ENCODE data around the gene XNDC1N. TPM values are rescaled to one million over a fixed set of nuclear protein-coding genes. Genes with fewer than 3 reads are reported as not detected.

The XNDC1N gene, protein sequence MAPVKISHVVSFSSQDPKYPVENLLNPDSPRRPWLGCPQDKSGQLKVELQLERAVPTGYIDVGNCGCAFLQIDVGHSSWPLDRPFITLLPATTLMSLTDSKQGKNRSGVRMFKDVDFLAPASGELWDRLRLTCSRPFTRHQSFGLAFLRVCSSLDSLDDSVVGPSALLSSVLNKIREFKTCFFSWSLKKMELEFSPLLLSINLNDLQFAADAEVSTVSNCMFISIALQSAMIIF
- polyA plus RNA-seq (ENCODE audit: insufficient read length in 4 of 4): 1 to 10 TPM; 4.9 to 7.1 (median 6.6) TPM

- peak in 1 of 4 donors; percentile 90 for DNase-seq (ENCODE audit: low read depth in 4 of 4, low spot score in 3 of 4)
These were observed at the start of gene XNDC1N for GRCh38 chr11:71927820-71928736. XNDC1N (minus strand) TSS chr11:71928594; CDS start chr11:71923353, 5,241 bp downstream.

DNA sequence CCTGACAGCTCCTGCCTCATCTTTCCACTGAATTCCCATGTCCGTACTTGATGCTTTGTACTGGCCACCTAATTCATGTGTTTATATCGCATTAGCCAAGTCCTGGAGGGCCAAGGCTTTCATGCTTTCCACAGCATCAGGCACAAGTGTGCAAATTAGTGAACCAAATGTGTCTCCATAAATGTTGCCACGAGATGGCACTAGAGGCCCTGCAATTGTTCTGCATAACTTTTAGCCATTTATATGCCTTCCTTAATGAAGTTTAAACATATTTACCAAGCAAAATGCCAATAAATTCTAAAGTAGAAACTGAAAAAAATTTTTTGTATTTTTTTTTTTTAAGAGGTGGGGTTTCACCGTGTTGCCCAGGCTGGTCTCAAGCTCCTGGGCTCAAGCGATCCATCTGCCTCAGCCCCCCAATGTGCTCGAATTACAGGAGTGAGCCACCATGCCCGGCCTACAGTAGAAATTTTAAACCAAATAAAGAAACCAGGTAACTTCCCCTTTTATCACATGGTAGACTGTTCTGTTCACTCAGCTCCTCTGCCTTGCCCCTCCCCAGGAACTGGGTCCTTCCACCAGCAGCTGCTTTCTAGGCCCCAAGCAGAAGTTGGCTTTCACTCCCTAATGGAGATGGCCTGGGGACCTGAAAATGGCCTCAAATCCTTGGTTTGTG, 49.5 kb upstream of the XNDC1N start:
- peak in 1 of 4 donors; percentile 38 for DNase-seq (ENCODE audit: low read depth in 4 of 4, low spot score in 3 of 4)

GRCh38 chr11:71977090-71977489, 48.7 kb upstream of the XNDC1N start:
- no peak for DNase-seq (ENCODE audit: low read depth in 4 of 4, low spot score in 3 of 4)

GRCh38 chr11:71976551-71976950, 48.2 kb upstream of the XNDC1N start:
- DNase-seq (ENCODE audit: low read depth in 4 of 4, low spot score in 3 of 4): no peak

GRCh38 chr11:71971680-71972079, 43.3 kb upstream of the XNDC1N start:
- DNase-seq (ENCODE audit: low read depth in 4 of 4, low spot score in 3 of 4): no peak

- no peak for DNase-seq (ENCODE audit: low read depth in 4 of 4, low spot score in 3 of 4)
These were observed 36.2 kb upstream of the XNDC1N start for GRCh38 chr11:71964641-71965040.

DNA sequence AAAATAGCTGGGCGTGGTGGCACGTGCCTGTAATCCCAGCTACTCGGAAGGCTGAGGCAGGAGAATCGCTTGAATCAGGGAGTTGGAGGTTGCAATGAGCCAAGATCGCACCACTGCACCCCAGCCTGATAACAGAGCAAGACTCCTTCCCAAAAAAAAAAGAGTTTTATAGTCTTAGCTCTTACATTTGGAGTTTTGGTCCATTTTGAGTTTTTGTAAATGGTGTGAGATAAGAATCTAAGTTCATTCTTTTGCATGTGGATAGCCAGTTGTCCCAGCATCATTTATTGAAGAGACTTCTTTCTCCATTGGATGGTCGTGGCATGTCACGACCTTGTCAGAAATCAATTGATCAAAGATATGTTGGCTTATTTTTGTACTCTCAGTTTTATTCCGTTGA, 35.1 kb upstream of the XNDC1N start:
- no peak for DNase-seq (ENCODE audit: low read depth in 4 of 4, low spot score in 3 of 4)

DNA sequence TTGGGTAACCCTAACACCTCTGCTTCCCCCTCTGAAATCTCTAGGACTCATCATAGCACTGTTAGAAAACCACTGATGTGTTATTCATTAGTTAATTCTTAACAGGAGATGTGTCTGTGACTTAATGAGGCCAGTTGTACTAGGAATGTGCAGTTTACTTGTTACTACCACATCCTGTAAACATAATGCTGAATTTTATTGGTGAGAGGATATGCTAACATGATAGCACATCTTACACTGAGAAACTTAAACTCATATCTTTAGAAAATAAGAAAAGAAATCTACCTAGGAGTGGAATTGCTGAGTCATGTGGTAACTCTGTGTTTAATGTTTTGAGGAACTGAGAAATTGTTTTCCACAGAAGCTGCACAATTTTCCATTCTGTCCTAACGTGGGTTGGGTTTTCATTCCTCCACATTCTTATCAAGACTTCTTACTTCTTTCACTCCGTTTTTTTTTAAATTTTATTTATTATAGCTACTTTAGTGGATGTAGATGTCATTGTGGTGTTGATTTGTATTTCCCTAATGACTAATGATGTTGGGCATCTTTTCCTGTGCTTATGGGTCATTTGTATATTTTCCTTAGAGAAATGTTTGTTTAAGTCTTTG, 34.1 kb upstream of the XNDC1N start:
- no peak for DNase-seq (ENCODE audit: low read depth in 4 of 4, low spot score in 3 of 4)

GRCh38 chr11:71955898-71956456, 27.6 kb upstream of the XNDC1N start:
- no peak for DNase-seq (ENCODE audit: low read depth in 4 of 4, low spot score in 3 of 4)

GRCh38 chr11:71951741-71952310, 23.4 kb upstream of the XNDC1N start:
- DNase-seq (ENCODE audit: low read depth in 4 of 4, low spot score in 3 of 4): no peak

- DNase-seq (ENCODE audit: low read depth in 4 of 4, low spot score in 3 of 4): no peak
These were observed 20.6 kb upstream of the XNDC1N start for GRCh38 chr11:71949034-71949433.

DNA sequence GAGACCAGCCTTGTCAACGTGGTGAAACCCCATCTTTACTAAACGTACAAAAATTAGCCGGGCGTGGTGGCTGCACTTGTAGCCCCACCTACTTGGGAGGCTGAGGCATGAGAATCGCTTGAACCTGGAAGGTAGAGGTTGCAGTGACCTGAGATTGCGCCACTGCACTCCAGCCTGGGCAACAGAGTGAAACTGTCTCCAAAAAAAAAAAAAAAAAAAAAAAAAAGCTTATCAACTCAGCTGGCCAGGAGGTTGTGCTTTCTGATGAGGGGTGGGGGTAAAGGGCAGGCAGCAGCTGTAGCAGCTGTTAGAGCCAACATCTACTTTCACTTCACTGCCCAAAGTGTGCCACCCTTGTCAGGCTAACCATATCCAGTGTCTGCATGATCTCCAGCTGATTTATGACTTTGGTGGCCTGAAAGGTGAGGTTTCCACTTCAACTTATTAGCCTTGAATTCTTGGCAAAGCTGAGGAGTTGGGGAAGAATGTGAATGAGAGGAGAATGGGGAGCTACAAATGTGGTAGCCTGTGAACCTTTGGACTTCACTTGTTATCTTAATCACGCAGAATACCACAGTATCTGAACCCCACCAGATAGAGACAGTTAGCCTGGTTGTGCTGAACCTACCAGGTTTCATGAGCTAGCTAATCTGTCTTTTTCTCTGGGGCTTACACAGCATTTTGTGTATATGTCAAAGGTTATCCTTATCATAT, 20.1 kb upstream of the XNDC1N start:
- peak in 2 of 4 donors; percentile 40 to 55 for DNase-seq (ENCODE audit: low read depth in 4 of 4, low spot score in 3 of 4)

- DNase-seq (ENCODE audit: low read depth in 4 of 4, low spot score in 3 of 4): no peak
These were observed 19.1 kb upstream of the XNDC1N start for GRCh38 chr11:71947498-71947897.

DNA sequence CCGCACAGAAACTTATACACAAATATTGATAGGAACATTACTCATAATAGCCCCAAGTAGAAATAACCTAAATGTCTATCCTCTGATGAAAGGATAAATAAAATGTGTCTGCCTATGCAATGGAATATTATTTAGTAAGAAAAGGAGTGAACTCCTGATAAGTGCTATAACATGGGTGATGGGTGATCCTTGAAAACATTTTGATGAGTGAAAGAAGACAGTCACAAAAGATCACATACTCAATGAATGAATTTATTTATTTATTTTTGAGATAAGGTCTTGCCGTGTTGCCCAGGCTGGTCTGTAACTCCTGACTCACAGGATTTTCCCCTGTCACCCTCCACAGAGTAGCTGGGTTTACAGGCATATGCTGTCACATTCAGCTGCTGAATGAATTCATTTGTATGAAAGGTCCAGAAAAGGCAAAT, 17.8 kb upstream of the XNDC1N start:
- DNase-seq (ENCODE audit: low read depth in 4 of 4, low spot score in 3 of 4): no peak

- DNase-seq (ENCODE audit: low read depth in 4 of 4, low spot score in 3 of 4): no peak
These were observed 12.3 kb upstream of the XNDC1N start for GRCh38 chr11:71940561-71941219.

DNA sequence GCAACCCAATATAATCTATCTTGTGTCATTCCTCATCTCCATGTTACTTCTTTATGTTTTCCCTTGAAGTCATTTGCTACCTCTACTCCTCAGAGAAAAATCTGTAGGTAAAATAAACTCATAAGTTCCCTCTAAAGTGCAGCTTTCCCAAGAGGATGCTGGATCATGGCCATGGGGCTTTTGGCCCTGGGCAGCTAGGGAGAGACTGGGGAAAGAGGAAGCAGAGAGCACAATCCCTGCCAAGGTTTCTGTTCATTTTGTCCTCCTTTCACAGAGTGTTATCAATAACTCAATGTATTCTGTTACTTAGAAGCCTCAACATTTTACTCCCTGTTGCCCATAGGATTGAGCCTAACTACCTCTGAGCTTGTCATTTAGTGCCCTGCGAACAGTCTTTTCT, 9.4 kb upstream of the XNDC1N start:
- DNase-seq (ENCODE audit: low read depth in 4 of 4, low spot score in 3 of 4): no peak

GRCh38 chr11:71936825-71937224, 8.4 kb upstream of the XNDC1N start:
- DNase-seq (ENCODE audit: low read depth in 4 of 4, low spot score in 3 of 4): no peak

DNA sequence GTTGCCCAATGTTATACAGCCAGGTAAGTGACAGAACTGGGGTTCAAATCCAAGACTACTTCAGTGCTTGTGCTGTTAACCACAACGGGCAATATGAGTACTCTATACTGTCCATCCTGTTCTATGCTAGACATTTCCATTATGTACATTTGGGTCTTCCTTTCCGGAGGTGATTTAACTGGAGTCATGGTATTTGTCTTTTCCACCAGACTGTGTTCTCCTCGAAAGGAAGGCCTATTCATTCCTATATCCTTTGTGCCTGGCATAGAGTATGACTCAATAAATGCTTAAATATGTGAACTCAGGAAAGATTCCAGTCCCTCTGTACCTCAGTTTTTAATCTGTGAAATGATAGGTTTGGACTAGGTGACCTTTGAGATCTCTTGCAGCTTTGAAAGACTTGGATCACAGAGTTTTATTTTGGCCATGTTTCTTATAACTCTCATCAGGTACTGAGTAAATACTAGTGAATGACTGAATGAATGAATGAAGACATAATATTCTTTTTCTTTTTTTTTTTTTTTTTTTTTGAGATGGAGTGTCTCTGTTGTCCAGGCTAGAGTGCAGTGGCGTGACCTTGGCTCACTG, 7.0 kb upstream of the XNDC1N start:
- no peak for DNase-seq (ENCODE audit: low read depth in 4 of 4, low spot score in 3 of 4)

DNA sequence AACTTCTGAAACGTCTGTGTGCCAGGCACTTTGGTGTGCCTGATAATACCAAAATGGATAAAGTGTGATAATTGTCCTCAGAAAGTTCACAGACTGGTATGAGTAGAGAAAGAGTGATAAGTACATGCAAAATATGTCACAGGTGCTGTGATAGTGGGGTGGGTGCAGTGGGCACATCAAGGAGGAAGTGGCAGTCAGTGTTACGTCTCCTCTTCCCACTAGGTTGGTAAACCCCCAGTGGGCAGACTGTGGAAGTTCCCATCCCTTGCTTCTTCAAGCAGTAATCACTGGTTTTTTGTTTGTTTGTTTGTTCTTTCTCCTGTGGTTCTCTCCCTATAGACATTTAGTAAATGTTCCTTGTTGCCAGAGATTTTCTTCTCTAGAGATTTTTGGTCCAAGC, 5.8 kb upstream of the XNDC1N start:
- no peak for DNase-seq (ENCODE audit: low read depth in 4 of 4, low spot score in 3 of 4)
